ENCODE data around the gene GPR25.

GPR25 gene

DNA sequence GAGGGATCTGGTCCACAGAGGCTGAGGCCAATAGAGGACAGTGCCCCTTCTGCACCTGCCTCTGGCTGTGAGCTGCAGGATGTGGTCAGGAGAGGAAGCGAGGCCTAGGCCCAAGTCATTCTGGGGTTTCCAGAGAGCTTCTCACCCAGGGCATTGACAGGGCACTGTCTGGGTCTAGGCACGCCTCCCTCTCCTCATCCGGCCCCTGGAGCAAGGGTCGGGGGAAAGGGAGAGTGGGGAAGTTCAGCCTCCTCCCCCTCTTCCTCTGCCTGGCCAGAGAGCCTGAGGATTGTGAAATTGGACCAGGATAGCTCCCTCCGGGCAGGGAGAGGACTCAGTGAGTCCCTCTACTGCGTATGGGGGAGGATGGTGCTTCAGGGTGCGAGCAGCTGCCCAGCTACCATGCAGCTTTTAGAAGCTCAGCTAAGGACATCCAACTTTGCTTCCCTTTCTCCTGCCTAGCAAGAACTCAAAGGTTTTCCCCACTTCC lies 15.6 kb downstream of the GPR25 start:
- peak; percentile 38 to 88 (median 82) for DNase-seq
- peak overlapping the region in 3 of 7 experiments; percentile 4 to 51 (median 33) for H3K4me3 ChIP-seq (ENCODE audit: control insufficient read depth in 1 of 7, extremely low read depth in 1 of 7, insufficient read depth in 4 of 7, low read depth in 2 of 7, low read length in 6 of 7)
- H3K27ac ChIP-seq (ENCODE audit: insufficient read depth in 1 of 2, low read depth in 1 of 2, low read length in 2 of 2, poor library complexity in 1 of 2, severe bottlenecking in 2 of 2), result no peak overlapping the region
- peaks cover 0 to 61% (median 36%) of the 10 kb centered on the region in 4 experiments for H3K4me1 ChIP-seq (ENCODE audit: control extremely low read depth in 1 of 4, control insufficient read depth in 4 of 4, insufficient read depth in 4 of 4, low read length in 3 of 4)
- H3K27me3 ChIP-seq (replicated peaks in 2 of 5; ENCODE audit: control insufficient read depth in 4 of 5, insufficient read depth in 5 of 5, low read length in 4 of 5), result peaks cover 0 to 31% (median 28%) of the 10 kb centered on the region in 5 experiments
- H3K36me3 ChIP-seq (ENCODE audit: control insufficient read depth in 4 of 4, insufficient read depth in 4 of 4, low read length in 3 of 4), result no peaks in the 10 kb centered on the region
- ChIA-PET CTCF (interaction anchor here (0.6 to 2.0 kb wide), 5 partner anchors 12 to 390 kb away, joined by 3 to 6 read pairs (median 4); partner anchors contain the start of gene GPR25), POLR2A (interaction anchor here (0.6 kb wide), 1 partner anchor 1770 kb away, joined by 6 read pairs; no protein-coding TSS in a partner anchor)
- WGBS (ENCODE audit: insufficient coverage), result 0% methylated on average over 1 of the region's 7 CpGs
- H3K9me3 ChIP-seq (ENCODE audit: control extremely low read depth in 1 of 5, control insufficient read depth in 4 of 5, insufficient read depth in 2 of 5, low read depth in 1 of 5, low read length in 4 of 5), result no peaks in the 10 kb centered on the region

DNA sequence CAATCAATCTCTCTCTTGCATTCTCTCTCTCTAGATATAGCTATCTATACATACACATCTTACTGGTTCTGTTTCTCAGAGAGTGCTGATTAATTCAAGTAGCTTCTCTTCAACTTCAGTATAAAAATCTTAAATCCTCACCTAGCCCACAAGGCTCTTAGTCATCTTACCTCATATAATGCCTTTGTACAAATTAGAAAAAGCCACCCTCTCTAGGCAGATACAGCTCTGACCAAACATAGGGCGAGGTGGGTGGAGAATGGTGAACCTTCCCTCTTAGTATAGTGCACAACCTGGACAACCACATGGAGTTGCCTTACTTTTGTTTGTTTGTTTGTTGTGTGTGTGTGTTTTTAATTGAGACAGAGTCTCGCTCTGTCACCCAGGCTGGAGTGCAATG lies 16.8 kb downstream of the GPR25 start:
- CTCF ChIA-PET, result interaction anchor here (1.4 to 1.7 kb wide), 2 partner anchors 18 to 52 kb away, joined by 4 to 6 read pairs; no protein-coding TSS in a partner anchor
- no peaks in the 10 kb centered on the region for H3K36me3 ChIP-seq (ENCODE audit: control insufficient read depth in 4 of 4, insufficient read depth in 4 of 4, low read length in 3 of 4)
- H3K9me3 ChIP-seq (ENCODE audit: control extremely low read depth in 1 of 5, control insufficient read depth in 4 of 5, insufficient read depth in 2 of 5, low read depth in 1 of 5, low read length in 4 of 5), result no peaks in the 10 kb centered on the region
- peak in 1 of 3 donors; percentile 31 for DNase-seq
- H3K4me3 ChIP-seq (ENCODE audit: control insufficient read depth in 1 of 7, extremely low read depth in 1 of 7, insufficient read depth in 4 of 7, low read depth in 2 of 7, low read length in 6 of 7), result no peak overlapping the region
- H3K27ac ChIP-seq (ENCODE audit: insufficient read depth in 1 of 2, low read depth in 1 of 2, low read length in 2 of 2, poor library complexity in 1 of 2, severe bottlenecking in 2 of 2), result no peak overlapping the region
- H3K4me1 ChIP-seq (ENCODE audit: control extremely low read depth in 1 of 4, control insufficient read depth in 4 of 4, insufficient read depth in 4 of 4, low read length in 3 of 4), result peaks cover 0 to 61% (median 36%) of the 10 kb centered on the region in 4 experiments
- peaks cover 0 to 43% (median 32%) of the 10 kb centered on the region in 5 experiments for H3K27me3 ChIP-seq (replicated peaks in 2 of 5; ENCODE audit: control insufficient read depth in 4 of 5, insufficient read depth in 5 of 5, low read length in 4 of 5)
- 100% methylated on average over 1 of the region's 2 CpGs for WGBS (ENCODE audit: insufficient coverage)
- POLR2A ChIA-PET, result no interaction called here

DNA sequence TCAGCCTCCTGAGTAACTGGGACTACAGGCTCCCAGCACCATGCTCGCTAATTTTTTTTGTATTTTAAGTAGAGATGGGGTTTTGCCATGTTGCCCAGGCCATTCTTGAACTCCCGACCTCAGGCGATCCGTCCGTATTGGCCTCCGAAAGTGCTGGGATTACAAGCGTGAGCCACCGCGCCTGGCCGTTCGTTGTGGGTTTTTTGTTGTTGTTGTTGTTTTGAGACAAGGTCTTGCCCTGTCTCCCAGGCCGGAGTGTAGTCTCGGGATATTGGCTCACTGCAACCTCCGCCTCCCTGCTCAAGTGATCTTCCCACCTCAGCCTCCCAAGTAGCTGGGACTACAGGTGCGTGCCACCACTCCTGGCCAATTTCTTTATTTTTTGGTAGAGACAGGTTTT lies 17.2 kb downstream of the GPR25 start:
- Histone ChIP-seq H3K27ac (ENCODE audit: insufficient read depth in 1 of 2, low read depth in 1 of 2, low read length in 2 of 2, poor library complexity in 1 of 2, severe bottlenecking in 2 of 2) (no peak overlapping the region), H3K9me3 (ENCODE audit: control extremely low read depth in 1 of 5, control insufficient read depth in 4 of 5, insufficient read depth in 2 of 5, low read depth in 1 of 5, low read length in 4 of 5) (no peaks in the 10 kb centered on the region), H3K36me3 (ENCODE audit: control insufficient read depth in 4 of 4, insufficient read depth in 4 of 4, low read length in 3 of 4) (no peaks in the 10 kb centered on the region), H3K27me3 (replicated peaks in 2 of 5; ENCODE audit: control insufficient read depth in 4 of 5, insufficient read depth in 5 of 5, low read length in 4 of 5) (peaks cover 0 to 44% (median 32%) of the 10 kb centered on the region in 5 experiments), H3K4me3 (ENCODE audit: control insufficient read depth in 1 of 7, extremely low read depth in 1 of 7, insufficient read depth in 4 of 7, low read depth in 2 of 7, low read length in 6 of 7) (no peak overlapping the region), H3K4me1 (ENCODE audit: control extremely low read depth in 1 of 4, control insufficient read depth in 4 of 4, insufficient read depth in 4 of 4, low read length in 3 of 4) (peaks cover 0 to 61% (median 36%) of the 10 kb centered on the region in 4 experiments)
- no peak for DNase-seq
- POLR2A ChIA-PET, result no interaction called here
- CTCF ChIA-PET, result no interaction called here
- 92% methylated on average over 9 of the region's 15 CpGs for WGBS (ENCODE audit: insufficient coverage)

DNA sequence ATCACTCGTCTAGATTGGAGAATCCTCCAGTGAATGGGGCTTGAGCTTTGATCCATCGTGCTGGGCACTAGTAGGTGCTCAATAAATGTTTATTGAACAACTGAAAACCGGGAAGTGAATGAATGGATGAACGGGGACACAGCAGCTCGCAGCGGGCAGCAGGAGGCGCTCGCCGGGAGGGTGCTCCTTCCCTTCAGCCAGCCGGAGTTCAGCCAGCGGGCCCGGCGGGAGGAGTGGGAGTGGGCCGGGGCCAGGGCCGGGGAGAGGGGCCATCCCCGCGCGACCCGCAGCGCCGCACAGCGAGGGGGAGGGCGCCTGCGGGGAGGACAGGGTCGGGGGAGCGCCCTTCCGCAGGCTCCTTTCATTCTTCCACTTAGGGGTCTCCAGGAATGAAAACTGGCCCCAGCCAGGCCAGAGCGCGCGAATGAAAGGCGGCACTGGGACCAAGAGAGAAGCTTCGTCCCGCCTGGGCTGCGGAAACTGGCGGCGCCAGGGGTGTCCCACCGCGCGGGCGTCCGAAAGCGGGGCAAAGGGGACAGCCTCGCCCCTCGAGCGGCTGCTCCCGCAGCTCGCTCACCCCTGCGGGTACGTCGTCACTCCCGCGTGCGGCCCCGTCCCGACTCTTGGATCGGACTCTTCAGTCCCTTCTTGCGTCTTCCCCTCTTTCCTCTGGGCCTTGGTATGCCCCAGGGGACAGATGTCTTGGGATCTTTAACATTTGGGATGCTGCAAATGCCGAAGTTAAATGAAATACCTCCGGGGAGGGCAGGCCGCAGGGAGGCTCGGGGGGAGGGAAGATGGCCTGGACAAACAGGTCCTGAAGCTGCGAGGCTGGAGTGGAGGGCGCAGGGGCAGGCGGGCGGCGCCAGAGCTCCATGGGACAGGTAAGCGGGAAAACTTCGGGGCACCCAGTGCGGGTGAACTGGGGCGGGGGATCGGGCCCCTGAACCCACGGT lies 18.3 kb downstream of the GPR25 start:
- WGBS (ENCODE audit: insufficient coverage), result 2% methylated on average over 59 of the region's 72 CpGs
- DNase-seq, result peak; percentile 17 to 31 (median 26)
- no peaks in the 10 kb centered on the region for H3K9me3 ChIP-seq (ENCODE audit: control extremely low read depth in 1 of 5, control insufficient read depth in 4 of 5, insufficient read depth in 2 of 5, low read depth in 1 of 5, low read length in 4 of 5)
- peak overlapping the region; percentile 11 to 66 (median 54) for H3K4me3 ChIP-seq (ENCODE audit: control insufficient read depth in 1 of 7, extremely low read depth in 1 of 7, insufficient read depth in 4 of 7, low read depth in 2 of 7, low read length in 6 of 7)
- H3K27ac ChIP-seq (ENCODE audit: insufficient read depth in 1 of 2, low read depth in 1 of 2, low read length in 2 of 2, poor library complexity in 1 of 2, severe bottlenecking in 2 of 2), result no peak overlapping the region
- ChIA-PET POLR2A (interaction anchor here (0.6 kb wide), 1 partner anchor 18 kb away, joined by 3 read pairs; no protein-coding TSS in a partner anchor), CTCF (interaction anchor here (0.8 to 1.7 kb wide), 3 partner anchors 9 to 13 kb away, joined by 3 to 10 read pairs (median 3); no protein-coding TSS in a partner anchor)
- peaks cover 0 to 50% (median 32%) of the 10 kb centered on the region in 5 experiments for H3K27me3 ChIP-seq (replicated peaks in 2 of 5; ENCODE audit: control insufficient read depth in 4 of 5, insufficient read depth in 5 of 5, low read length in 4 of 5)
- H3K4me1 ChIP-seq (ENCODE audit: control extremely low read depth in 1 of 4, control insufficient read depth in 4 of 4, insufficient read depth in 4 of 4, low read length in 3 of 4), result peaks cover 0 to 64% (median 38%) of the 10 kb centered on the region in 4 experiments
- H3K36me3 ChIP-seq (ENCODE audit: control insufficient read depth in 4 of 4, insufficient read depth in 4 of 4, low read length in 3 of 4), result no peaks in the 10 kb centered on the region

DNA sequence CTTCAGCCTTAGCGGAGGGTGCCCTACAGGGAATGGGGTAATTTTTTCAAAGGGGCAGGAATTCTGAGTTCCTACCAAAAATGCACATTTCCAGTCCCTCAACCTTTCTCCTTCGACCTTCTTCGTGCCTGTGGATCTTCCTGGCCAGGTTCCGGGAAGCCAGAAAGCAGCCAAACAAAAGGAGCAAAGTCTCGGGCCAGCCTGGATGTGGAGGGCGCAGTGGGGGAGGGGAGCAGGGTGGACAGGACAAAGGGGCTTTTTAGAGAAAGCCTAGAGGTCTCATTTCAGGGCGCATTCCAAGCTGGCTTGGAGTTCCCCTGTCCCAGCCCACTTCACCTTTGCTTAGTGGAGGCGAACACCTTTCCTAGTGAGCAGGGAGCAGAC lies 19.0 kb downstream of the GPR25 start:
- ChIA-PET CTCF (interaction anchor here (1.0 to 1.7 kb wide), 2 partner anchors 9 to 11 kb away, joined by 3 to 10 read pairs; no protein-coding TSS in a partner anchor), POLR2A (no interaction called here)
- DNase-seq, result no peak
- H3K4me1 ChIP-seq (ENCODE audit: control extremely low read depth in 1 of 4, control insufficient read depth in 4 of 4, insufficient read depth in 4 of 4, low read length in 3 of 4), result peaks cover 0 to 63% (median 38%) of the 10 kb centered on the region in 4 experiments
- H3K27ac ChIP-seq (ENCODE audit: insufficient read depth in 1 of 2, low read depth in 1 of 2, low read length in 2 of 2, poor library complexity in 1 of 2, severe bottlenecking in 2 of 2), result no peak overlapping the region
- peaks cover 0 to 50% (median 32%) of the 10 kb centered on the region in 5 experiments for H3K27me3 ChIP-seq (replicated peaks in 2 of 5; ENCODE audit: control insufficient read depth in 4 of 5, insufficient read depth in 5 of 5, low read length in 4 of 5)
- no peaks in the 10 kb centered on the region for H3K9me3 ChIP-seq (ENCODE audit: control extremely low read depth in 1 of 5, control insufficient read depth in 4 of 5, insufficient read depth in 2 of 5, low read depth in 1 of 5, low read length in 4 of 5)
- no peaks in the 10 kb centered on the region for H3K36me3 ChIP-seq (ENCODE audit: control insufficient read depth in 4 of 4, insufficient read depth in 4 of 4, low read length in 3 of 4)
- WGBS (ENCODE audit: insufficient coverage), result 19% methylated on average over 6 of the region's 8 CpGs
- peak overlapping the region in 5 of 7 experiments; percentile 2 to 66 (median 58) for H3K4me3 ChIP-seq (ENCODE audit: control insufficient read depth in 1 of 7, extremely low read depth in 1 of 7, insufficient read depth in 4 of 7, low read depth in 2 of 7, low read length in 6 of 7)

DNA sequence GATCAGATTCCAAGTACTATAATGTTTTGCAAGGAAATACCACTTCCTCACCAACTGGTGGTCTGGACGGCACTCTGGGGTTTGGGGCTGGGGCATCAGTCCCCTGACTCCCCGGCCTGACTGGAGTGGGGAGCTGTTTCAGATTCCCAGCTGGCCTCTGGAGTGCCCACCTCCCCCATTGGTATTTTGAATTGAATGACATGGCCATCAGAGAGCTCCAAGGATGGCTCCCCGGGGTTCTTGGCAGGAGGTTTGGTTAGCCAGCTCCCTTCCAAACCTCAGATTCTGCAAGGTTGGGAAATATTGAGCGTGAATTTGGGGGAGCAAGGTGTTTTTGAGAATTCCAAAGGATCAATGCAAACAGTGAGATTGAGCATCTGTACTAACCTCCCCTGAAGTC lies 19.8 kb downstream of the GPR25 start:
- H3K4me1 ChIP-seq (ENCODE audit: control extremely low read depth in 1 of 4, control insufficient read depth in 4 of 4, insufficient read depth in 4 of 4, low read length in 3 of 4), result peaks cover 0 to 55% (median 37%) of the 10 kb centered on the region in 4 experiments
- no peaks in the 10 kb centered on the region for H3K9me3 ChIP-seq (ENCODE audit: control extremely low read depth in 1 of 5, control insufficient read depth in 4 of 5, insufficient read depth in 2 of 5, low read depth in 1 of 5, low read length in 4 of 5)
- no peaks in the 10 kb centered on the region for H3K36me3 ChIP-seq (ENCODE audit: control insufficient read depth in 4 of 4, insufficient read depth in 4 of 4, low read length in 3 of 4)
- no peak for DNase-seq
- H3K27ac ChIP-seq (ENCODE audit: insufficient read depth in 1 of 2, low read depth in 1 of 2, low read length in 2 of 2, poor library complexity in 1 of 2, severe bottlenecking in 2 of 2), result no peak overlapping the region
- CTCF ChIA-PET, result interaction anchor here (1.5 kb wide), 1 partner anchor 26 kb away, joined by 4 read pairs; no protein-coding TSS in a partner anchor
- POLR2A ChIA-PET, result interaction anchor here (0.6 kb wide), 1 partner anchor 30 kb away, joined by 3 read pairs; no protein-coding TSS in a partner anchor
- peaks cover 0 to 50% (median 32%) of the 10 kb centered on the region in 5 experiments for H3K27me3 ChIP-seq (replicated peaks in 2 of 5; ENCODE audit: control insufficient read depth in 4 of 5, insufficient read depth in 5 of 5, low read length in 4 of 5)
- 8% methylated on average over 1 of the region's 4 CpGs for WGBS (ENCODE audit: insufficient coverage)
- H3K4me3 ChIP-seq (ENCODE audit: control insufficient read depth in 1 of 7, extremely low read depth in 1 of 7, insufficient read depth in 4 of 7, low read depth in 2 of 7, low read length in 6 of 7), result no peak overlapping the region

Measured in common myeloid progenitor, CD34-positive (primary cell).